NCI-H1436 (cell line): ENCODE results near the gene ITIH3.

Experiments used
- DNase-seq: peaks from one replicate; lab custom pipeline; 2025; lab: John Stamatoyannopoulos, UW

Gene ITIH3

DNA sequence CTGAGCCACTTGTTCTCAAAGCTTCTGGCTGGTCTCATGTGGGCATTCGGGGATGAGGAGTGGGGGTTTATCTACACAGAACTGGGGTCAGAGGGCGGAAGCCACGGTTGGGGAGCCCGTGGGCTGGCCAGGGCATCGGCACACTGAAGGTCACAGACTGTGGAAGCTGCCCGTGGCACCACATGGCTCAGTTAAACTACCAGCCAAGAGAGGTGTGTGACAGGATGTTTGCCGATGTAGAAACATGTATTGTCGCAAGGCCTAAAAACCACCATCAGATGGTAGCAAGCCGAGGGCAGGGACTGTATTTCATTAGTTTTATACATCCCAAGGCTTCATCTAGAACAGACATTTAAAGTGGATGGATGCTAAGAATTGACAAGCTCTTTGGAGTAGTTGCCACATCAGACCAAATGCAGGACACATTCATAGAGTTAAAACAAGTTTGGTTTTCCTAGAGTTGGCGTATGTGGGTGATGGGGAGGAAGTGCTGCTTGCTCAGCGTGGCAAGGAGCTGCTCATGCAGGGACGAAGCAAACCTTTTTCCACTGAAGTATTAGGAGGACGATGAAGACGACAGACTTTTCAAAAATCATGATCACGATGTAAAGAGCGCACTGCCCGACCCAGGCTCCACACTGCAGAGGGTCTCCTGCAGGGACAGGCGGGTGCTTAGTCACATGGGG is 49.8 kb downstream of the ITIH3 start:
- DNase-seq = no peak

GRCh38 chr3:52845157-52845556 is 50.6 kb downstream of the ITIH3 start:
- DNase-seq = no peak

- DNase-seq = no peak
Measured at GRCh38 chr3:52845691-52846431, 51.3 kb downstream of the ITIH3 start.

DNA sequence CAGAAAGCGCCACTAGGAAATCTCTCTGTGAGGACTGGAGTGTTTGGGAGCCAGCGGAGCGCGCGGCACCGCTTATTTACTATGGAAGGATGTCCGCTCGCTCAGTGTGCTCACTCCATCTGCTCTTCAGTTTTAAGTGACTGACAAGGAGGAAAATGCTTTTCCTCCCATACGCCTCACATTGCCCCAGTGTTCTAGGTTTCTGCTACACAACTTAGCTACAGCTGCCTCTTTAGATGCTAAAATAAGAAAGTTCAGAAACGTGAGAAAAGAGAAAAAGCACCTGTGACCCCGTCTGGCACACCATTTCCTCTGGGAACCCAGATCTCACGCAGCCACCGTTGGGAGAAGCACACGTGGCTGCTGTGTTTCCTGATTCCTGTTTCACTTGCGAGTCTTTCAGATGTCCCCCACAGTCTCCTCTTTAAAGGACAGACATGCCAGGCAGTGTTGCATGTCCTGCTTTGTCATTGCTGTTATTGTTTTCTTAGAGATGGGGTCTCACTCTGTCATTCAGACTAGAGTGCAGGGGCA is 51.9 kb downstream of the ITIH3 start:
- no peak for DNase-seq

DNA sequence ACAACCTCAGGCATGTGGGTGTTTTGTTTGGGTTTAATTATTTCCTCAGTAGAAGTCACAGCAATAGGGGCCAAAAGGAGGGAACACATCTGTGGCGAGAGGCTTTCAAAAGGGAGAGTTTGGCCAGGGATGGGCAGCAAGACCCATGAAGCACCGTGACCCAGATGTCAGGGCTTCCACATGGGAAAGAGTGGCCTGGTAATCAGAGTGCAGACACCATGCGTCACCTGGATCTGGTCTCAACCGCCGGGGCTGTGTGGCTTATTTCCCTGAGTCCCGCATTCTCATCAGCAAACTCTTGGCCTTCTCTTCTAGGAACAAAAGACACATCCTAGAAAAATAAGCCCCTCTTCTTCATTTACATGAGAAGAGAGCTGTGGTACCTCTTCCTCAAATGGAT is 52.6 kb downstream of the ITIH3 start:
- no peak for DNase-seq

- DNase-seq = no peak
Measured at GRCh38 chr3:52847726-52848125, 53.1 kb downstream of the ITIH3 start.

DNA sequence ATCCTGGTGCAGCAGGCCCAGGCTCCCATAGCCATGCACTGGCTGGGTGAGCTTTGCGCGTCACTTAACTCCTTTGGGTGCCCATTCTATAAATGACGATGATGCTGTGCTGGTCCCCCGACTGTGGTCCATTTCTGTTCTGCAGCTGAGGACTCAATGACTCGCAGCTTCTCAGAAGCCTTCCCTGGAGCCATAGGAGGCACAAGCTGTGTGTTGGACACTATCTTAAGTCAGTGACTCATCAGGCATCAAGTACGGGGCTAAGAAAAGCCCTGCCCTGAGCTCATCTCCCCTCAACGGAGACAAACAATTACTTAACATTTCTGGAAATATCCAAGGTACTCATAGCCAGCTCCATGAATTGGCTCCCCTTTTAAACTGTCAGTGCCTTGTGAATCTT is 54.0 kb downstream of the ITIH3 start:
- DNase-seq = no peak

DNA sequence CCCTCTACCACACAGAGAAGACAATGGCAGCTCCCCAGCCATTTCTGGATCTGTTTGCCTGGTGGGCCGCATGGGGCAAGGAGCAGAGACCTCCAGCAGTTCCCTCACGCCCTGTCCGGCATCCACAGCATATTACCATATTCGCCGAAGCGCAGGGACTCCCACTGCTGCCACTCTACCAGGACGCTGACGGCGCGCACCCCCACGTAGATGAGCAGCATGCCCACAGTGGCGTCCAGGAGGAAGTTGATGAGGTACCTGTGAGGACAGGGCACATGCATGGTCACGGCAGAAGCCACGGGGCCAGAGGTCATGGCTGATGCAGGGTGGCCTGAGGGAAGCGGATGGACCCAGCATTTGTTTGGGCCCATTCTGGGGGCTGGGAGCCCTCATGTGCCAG is 55.1 kb downstream of the ITIH3 start:
- no peak for DNase-seq

DNA sequence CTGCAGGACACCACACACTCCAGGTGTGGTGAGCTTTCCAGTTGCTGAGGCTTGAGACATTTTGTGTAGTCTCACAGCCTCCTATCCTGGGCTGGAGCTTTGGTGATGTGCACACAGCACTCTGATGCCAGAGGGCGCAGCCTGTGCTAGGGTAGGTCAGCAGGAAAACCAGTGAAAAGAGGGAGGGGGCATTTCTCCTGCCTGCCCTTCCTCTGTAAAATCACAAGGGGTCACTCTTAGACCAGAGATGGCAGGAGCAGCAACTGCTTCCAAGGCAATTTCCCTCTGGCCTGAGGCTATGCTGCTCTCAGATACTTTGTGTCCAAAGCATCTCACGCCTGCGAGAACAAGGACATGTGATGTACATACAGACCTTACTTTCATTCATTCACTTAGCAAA is 56.8 kb downstream of the ITIH3 start:
- peak; percentile 23 for DNase-seq

DNA sequence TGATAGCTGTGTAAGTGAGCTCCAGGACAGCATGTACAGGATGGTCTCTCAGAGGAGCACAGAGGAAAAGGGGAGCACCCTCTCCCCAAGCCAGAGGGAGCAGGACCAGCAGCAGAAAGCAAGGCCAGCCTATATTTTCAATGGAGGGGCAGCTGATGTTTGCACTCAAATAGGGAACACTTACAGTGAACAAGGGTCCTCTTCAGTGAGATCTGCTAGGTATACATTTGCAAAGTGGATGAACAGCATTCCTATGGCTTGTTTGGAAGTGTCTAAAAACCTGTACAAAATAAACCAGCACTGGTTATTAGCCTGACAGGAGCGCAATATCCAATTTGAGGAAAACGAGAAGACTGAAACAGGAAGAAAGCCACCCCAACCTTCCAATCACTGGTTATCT is 57.8 kb downstream of the ITIH3 start:
- no peak for DNase-seq

DNA sequence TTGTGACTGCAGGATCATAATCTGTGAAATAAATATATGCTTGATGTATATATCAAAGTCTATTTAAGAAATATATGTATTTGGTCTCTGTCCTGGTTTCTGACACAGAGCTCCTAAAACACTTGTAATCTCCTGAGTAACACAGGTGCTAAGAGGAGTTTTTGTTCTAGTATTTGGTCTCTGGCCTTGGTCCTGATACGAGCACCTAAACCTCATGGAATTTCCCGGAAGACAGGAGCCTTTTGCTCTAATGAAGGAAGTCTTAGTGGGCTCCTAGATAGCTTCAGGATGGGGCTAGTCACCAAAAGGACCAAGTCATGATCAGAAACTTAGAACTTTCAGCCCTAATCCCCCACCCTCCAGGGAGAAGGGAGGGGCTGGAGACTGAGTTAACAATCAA is 59.4 kb downstream of the ITIH3 start:
- no peak for DNase-seq

- DNase-seq = no peak
Measured at GRCh38 chr3:52856666-52857065, 62.1 kb downstream of the ITIH3 start.

DNA sequence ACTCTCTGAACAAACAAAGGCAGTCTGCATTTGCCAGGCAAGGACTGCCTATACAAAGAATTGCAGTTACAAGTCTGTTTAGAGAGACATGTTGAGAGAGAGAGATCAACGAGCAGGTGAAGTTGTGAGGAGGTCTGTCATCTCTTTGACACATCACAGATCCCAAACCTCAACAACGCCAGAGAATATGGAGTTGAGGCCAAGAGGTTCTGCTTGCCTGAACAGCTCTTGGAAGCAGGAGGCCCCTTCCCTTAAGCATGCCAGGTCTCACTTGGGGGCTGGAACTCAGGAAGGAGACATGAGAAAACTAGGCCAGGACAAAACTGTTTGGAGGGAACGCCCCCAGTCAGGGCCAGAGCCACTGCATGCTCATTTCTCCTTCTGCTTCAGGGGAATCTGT is 62.5 kb downstream of the ITIH3 start:
- no peak for DNase-seq

DNA sequence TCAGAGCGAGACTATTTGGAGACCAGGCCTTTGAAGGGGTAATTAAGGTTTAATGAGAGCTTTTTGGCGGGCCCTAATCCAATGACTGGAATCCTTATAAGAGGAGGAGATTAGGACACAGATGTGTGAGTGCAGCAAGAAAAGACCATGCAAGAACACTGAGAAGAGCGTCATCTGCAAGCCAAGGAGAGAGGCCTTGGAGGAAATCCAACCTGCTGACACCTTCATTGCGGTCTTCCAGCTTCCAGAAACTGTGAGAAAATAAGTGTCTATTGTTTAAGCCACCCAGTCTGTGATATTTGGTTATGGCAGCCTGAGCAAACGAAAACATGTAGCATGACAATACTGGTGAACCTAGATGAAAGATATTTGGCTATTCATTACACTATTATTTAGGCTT is 63.3 kb downstream of the ITIH3 start:
- DNase-seq = no peak
